GM19099 (cell line): ENCODE data around the gene SERPINA12.

Experiments
- POLR2A ChIP-seq: IDR thresholded peaks from 3 replicates; pipeline ENCODE4 v1.6.1; 2011; ENCODE audit warnings: low read depth; ENCODE audit not compliant: insufficient read length; ENCODE audit errors: extremely low read depth

The SERPINA12 gene

GRCh38 chr14:94509356-94509755 is at the start of gene SERPINA12:
Gene SERPINA12 (minus strand): TSS chr14:94509469. CDS start chr14:94498397, 11,072 bp downstream.
- TF ChIP-seq POLR2A, result no peak

GRCh38 chr14:94558842-94559241 is 49.6 kb upstream of the SERPINA12 start:
- no peak for TF ChIP-seq POLR2A

GRCh38 chr14:94557327-94557726 is 48.1 kb upstream of the SERPINA12 start:
- no peak for TF ChIP-seq POLR2A

- no peak for TF ChIP-seq POLR2A
Observed at GRCh38 chr14:94555991-94556390, 46.7 kb upstream of the SERPINA12 start.

GRCh38 chr14:94550041-94550440 is 40.8 kb upstream of the SERPINA12 start:
- no peak for TF ChIP-seq POLR2A

- no peak for TF ChIP-seq POLR2A
Observed at GRCh38 chr14:94548999-94549985, 40.0 kb upstream of the SERPINA12 start.

GRCh38 chr14:94548131-94548998 is 39.1 kb upstream of the SERPINA12 start:
- TF ChIP-seq POLR2A, result no peak

- TF ChIP-seq POLR2A, result no peak
Observed at GRCh38 chr14:94547726-94548125, 38.5 kb upstream of the SERPINA12 start.

GRCh38 chr14:94547151-94547680 is 37.9 kb upstream of the SERPINA12 start:
- TF ChIP-seq POLR2A, result no peak

- TF ChIP-seq POLR2A, result no peak
Observed at GRCh38 chr14:94545131-94545841, 36.0 kb upstream of the SERPINA12 start.

GRCh38 chr14:94544726-94545125 is 35.5 kb upstream of the SERPINA12 start:
- TF ChIP-seq POLR2A, result no peak

GRCh38 chr14:94543449-94544124 is 34.3 kb upstream of the SERPINA12 start:
- TF ChIP-seq POLR2A, result no peak

GRCh38 chr14:94542811-94543440 is 33.7 kb upstream of the SERPINA12 start:
- no peak for TF ChIP-seq POLR2A

- TF ChIP-seq POLR2A, result no peak
Observed at GRCh38 chr14:94542111-94542810, 33.0 kb upstream of the SERPINA12 start.
